GM21717 (cell line): Measurements from ENCODE around the gene ALOX5.

Experiments used
- ATAC-seq: cut with Tn5 transposase; IDR thresholded peaks from one replicate; pipeline ENCODE4 v1.9.1; 2021; ENCODE audit warnings: mild to moderate bottlenecking, moderate library complexity; ENCODE audit not compliant: unreplicated experiment

ALOX5 gene

DNA sequence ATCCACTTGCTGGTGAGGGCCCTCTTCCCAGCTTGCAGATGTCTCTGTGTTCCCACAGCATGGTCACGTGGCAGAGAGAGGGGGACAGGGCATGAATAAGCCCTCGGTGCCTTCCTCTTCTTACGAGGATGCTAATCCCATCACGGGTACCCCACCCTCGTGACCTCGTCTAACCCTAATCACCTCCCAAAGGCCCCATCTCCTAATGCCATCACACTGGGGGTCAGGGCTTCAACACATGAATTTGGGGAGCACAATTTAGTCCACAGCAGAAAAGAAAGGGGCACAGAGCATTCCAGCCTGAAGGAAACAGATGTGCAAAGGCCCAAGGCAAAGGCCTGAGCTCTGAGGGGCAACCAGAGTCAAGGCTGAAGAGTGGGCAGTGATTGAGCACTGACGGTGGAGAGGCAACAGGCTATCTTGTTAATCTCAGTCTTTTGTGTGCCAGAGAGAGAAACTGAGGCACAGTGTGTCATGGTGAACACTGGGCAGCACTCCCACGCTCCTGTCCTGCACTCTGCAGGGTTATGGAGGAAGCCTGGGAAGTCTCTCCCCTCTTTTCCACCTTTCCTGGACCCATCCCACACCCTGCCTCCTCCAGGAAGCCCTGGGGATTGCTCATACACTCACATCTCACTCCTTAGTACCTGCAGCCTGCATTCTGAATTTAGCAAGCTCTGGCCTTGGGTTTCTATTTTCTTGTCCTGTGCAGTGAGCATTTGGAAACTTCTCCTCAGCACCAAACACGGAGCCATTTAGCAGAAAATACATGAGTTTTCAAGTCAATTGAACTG lies 49.0 kb downstream of the ALOX5 start:
- no peak for ATAC-seq

DNA sequence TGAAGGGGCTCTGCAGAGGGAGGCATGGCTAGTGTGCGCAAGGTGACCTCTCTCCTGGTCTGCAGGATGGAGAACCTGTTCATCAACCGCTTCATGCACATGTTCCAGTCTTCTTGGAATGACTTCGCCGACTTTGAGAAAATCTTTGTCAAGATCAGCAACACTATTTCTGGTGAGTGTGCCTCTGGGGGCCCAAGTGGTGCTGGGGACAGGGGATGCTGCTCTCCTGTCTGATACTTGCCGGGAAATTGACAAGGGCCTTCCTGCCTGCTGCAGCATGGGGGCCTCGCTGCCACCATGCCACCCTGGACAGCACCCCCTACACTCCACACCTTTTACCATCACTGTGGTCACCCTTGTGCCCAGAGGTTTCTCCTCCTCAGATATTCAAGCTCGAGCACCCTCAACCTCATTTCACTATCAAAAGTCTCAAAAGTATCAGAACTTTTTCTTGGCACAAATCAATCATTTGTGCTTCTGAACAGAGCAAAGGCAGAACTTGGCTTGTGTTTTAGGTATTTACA lies 50.0 kb downstream of the ALOX5 start:
- ATAC-seq = no peak

DNA sequence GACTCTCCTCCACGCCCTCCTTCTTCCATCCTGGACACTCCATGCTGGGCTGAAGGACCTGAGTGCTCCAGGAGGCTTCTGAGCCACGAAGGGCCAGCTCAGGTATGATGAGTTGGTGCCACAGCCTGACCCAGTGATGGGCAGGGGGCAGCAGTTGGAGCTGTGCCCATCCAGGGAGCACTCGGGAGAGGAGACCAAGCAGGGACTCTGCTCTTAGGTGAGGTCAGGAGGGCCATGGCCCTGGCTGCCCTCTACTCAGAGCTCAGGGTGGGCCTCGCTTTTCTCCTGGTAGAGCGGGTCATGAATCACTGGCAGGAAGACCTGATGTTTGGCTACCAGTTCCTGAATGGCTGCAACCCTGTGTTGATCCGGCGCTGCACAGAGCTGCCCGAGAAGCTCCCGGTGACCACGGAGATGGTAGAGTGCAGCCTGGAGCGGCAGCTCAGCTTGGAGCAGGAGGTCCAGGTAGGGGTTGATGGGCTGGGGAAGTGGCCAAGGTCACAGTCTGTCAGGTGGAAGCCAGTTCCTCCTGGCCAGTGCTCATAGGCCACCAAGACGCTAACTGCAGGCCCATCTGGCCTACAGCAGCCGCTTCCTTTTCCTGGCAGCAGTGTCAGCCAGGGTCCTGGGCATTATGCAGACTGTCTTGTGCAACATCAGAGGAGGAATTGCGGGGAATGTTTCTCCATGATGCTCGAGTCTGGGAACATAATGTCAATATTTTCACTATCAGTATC lies 50.8 kb downstream of the ALOX5 start:
- no peak for ATAC-seq

DNA sequence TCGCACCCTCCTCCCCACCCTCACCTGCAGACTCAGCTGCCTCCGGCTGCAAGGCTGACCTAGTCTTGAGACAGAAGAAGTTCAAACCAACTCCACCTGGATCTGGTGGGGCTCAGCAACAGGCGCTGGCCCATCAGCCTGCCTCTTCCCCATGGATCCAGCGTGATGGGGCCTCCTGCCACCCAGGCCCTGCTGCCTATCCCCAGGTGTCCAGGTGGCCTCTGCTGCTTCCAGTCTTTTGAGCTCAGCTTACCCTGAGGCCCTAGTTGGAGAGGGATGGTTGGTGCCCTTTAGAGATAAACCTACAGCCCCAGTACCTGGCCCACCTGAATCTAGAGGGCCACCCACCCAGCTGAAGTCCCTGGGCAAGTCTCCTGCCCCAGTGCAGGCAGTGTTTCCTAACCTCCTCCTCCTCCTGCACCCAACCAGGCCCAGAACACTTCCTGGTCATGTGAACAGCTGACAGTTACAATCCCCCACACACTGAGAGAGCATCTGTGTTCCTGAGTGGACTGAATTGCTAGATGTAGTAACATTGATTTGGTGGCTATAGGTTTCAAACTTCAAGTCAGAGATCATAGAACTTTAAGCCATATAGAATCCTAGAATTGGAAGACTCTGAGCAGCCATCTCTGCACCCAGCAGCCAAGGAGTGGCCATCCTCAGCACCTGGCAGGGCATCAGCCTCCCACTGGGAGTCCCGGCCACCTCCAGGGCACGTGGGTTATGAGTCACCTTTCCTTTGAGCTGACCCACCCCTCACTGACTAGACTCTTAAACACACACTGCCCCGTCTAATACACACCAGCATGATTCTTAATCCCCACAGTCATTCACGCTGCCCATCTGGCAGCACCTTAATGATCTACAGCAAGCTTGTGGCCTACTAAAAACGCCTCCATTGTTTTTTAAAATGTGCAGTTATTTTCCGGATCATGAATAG lies 51.9 kb downstream of the ALOX5 start:
- ATAC-seq = no peak

DNA sequence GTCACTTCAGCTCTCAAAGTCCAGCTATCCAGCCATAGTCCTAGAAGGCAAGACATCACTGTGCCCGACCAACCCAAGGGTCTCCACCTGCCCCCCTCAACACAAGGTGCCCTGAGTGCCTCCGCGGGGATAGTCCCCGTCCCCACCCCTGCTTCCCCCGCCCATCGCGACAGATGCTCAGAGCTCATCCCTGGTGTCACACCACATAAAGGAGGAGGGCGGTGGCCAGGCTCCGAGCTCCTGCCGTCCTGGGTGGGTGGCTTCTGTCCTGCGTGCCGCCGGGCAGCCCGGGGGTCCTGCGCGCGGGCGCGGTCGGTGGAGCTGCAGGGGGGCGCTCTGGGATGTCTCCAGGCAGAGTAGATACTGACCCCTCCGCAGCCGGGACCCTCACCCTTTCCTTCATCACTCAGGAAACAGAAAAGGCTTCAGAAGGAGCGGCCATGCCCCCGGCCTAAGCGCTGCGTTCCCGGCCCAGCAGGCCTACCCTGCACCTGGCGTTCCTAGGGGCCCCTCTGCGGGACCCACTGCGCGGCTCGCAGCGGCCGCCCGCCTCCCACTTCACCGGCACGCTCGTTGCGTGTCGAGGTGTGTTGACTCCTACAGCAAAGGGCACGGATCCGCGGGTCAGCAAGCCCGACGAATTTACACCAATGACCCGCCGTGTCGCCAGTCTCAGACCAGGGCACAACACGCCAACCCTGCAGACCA lies 53.4 kb downstream of the ALOX5 start:
- no peak for ATAC-seq

DNA sequence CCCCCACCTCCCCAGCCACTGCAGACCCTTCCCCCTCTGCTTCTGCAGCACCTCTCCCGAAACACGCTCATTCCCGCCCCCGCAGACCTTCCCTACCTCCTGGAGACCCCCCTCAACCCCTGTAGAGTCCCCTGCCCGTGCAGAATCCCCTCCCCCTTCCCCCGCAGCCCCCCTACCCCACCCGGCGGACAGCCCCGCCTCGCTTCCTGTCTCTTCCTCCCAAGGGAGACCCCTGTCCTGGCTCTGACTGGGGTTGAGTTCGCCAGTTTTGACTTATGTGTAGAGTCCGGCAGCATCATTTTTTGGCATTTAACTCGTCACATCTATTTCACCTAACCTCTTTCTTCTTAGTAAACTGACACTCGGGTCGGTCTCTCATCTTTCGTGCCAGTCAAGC lies 54.0 kb downstream of the ALOX5 start:
- no peak for ATAC-seq

DNA sequence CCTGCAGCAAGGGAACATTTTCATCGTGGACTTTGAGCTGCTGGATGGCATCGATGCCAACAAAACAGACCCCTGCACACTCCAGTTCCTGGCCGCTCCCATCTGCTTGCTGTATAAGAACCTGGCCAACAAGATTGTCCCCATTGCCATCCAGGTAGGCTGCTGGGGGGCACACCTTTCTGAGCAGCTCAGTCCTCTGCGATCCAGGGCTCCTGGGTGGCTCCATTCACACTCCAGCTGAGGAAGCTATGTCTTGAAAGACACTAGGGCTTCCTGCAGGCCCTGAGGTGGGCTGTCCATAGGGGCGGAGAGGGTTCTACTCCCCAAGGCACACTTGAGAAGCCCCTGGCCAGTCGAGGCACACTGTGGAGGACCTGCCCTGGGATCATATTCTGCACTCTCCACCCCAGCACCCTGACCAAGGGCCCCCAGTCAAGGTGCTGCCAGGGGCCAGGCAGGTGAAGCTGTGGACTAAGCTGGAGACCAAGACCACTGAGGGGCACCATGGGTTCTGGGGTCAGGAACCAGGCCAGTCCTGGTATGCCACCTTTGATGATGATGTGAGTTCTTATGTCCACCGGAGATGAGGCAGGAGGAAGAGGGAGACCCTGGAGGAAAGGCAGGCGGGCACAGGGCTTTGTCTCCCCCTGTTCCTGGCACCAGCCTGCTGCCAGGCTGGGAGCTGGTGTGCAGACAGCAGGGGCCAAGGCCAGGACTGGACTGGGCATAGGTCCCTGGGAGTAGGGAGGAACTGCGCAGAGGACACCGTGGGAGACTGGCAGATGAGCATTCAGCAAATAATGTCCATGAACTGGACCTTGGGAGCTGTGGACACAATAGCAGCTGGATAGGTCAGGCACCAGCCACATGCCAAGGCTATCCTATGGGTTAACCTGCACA lies 54.8 kb downstream of the ALOX5 start:
- ATAC-seq = no peak

DNA sequence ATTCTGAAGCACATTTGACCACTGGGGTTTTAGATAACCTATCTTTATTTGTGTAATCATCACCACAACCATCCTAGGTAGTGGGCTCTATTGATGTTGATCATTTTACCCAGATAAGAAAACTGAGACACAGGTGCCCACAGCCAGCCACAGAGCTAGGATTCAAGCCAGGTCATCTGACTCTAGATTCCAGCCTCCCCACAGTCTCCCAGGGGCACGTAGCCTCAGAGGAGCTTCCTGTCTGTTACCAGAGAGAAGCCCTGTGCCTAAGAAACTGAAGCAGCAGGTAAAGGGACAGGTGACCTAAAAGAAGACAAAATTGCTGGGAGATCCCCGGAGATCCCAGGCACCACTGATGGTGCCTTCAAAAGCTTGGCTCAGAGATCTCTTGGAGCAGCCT lies 55.8 kb downstream of the ALOX5 start:
- ATAC-seq = no peak

DNA sequence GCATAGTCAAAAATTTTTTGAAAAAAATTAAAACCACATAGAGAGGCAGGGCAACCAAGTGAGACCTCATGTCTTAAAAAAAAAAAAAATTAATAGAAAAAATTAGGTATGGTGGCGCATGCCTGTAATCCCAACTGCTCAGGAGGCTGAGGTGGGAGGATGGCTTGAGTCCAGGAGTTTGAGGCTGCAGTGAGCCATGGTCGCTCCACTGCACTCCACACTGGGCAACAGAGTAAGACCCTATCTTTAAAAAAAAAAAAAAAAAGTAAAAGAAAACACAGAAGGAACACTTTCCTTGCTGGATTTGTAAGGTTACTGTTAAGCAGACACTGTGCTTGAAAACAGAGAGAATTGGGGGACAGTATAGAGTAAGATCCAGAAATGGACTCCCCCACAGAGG lies 58.1 kb downstream of the ALOX5 start:
- ATAC-seq = no peak

DNA sequence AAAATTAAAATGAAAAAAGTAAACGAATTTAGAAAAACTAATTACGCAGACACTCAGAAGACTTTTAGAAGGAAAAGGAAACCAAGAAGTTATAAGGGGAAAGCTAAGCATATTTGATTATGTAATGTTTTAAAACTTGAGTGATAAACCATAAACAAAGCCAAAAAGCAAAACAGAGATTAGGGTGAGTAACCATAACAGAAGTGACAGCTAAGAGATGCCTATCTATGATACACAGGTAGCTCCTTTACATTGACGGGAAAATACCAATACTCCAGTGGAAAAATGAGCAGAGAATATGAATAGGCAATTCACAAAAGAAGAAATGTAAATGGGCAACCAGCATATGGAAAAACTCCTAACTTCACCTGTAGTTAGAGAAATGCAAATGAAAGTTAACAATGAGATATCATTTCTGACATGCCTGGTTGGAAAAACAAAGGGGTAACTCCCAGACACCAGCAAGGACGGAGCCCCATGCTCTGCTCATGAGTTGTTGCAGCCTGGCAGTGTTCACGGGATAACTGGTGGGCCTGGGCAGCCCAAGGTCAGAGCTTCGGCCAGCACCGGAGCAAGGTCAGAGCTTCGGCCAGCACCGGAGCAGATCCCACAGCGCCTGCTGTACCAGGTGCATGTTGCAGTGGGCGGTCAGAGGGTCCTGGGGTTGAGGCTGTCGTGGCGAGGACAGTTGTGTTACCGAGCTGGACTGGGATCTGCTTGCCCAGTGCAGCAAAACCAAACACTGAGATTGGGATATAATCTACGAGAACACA lies 58.9 kb downstream of the ALOX5 start:
- no peak for ATAC-seq

DNA sequence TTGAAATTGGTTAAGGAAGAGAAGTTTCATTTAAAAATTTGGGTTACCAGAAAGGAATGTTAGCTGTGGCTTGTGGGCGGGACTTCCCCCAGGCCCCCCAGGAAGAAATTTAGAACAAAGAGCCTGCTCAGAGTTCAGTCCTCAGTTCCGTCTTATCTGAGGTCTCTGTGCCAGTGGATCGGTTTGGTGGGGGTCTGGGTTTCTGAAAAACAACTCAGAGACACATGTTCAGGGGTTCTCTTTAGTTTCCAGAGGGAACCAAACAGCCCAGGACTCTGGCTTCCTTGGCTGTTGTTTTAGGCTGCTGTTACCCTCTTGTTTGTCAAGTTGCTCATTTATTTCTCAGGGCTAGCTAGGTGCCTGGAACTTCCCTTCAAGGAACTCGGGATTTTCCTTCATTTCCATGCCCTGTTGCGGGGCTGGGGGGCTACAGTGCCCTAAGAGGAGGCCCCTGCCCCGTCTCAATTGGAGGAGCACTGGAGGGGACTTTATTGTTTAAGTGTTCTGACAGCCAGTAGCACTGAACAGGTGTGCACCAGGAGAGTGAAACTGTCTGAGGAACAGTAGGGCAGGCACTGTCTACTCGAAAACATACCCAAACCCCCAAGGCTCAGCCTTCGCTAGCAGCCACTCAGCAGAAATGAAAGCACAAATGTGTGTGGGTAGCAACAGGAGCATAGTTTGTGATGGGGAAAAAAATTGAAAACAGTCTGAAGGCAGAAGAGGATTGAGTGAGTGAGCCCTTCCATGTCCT lies 59.9 kb downstream of the ALOX5 start:
- ATAC-seq = peak; percentile 96

DNA sequence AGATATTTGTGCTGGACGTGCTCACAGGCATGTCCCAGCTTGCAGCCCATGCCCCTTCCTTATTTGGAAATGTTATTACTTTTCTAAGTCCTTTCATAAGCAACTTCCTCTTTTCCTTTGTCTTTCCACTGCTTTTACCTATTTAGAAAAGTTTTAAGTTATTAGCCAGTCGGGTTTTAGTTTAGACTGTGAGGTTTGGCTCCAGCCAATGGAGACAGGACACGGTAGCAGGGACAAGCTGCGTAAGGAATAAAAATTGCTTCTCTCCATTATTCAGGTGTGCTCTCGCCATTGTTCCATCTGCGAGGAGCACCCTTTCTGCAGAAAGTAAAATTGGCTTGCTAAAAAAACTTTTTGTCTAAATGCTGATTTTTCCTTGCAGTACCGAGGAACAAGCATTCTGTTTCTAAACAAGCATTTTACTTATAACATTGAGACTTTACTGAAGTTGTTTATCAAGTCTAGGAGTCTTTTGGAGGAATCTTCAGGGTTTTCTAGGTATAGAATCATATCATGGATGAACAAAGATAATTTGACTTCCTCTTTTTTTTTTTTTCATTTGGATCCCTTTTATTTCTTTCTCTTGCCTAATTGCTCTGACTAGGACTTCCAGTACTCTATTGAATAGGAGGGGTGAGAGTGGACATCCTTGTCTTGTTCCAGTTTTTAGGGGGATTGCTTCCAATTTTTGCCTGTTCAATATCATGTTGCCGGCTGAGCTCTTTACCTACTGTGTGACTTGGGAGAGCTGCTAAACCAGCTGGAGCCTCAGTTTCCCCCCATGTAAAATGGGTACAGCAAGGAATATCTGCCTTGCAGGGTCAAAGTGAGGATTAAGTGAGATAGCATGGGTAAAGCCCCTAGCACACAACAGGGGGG lies 63.8 kb downstream of the ALOX5 start:
- no peak for ATAC-seq

DNA sequence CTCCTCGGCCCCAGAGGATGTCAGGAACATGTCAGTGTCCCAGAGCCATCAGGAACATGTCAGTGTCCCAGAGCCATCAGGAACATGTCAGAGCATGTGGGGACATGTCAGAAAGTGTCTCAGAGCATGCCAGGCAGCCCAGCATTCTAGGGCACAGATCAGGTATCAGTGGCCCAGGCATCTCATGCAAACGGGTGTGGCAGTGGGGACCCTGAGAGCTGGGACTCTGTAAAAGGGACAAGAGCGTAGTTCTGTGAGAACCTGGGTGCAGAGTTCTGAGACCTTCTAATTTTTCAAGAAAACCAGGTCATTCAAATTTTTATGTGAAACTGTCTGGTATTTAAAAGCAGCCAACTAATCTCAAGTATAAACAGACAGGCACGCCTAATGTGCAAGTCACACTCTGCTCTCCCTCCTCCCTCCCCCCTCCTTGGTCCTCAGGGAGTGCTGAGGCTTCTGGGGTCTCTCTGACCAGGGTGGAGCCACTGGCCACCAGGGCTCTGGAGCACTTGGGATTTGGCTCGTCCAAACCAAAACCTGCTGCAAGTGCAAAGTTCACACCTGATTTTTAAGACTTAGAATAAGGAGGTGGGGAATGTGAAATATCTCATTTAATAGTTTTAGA lies 64.6 kb downstream of the ALOX5 start:
- ATAC-seq = no peak

DNA sequence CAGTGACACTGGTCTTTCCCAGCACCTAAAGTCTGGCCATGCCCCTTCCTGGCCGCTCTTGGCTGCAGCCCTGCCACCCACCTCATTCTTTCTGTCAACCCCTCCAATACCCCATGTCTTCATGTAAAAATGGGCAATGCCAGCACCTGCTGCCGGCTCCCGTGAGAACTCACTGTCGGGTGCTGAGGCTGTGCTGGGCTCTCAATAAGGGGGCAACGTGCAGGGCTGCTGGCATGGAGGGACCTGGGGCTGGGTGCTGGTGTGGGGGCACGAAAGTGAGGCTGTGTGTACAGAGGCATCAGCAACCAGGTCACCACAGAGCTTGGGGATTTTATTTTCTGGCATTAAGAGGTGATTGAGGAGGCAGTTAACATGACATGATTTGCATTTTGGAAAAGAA lies 65.3 kb downstream of the ALOX5 start:
- ATAC-seq = no peak

DNA sequence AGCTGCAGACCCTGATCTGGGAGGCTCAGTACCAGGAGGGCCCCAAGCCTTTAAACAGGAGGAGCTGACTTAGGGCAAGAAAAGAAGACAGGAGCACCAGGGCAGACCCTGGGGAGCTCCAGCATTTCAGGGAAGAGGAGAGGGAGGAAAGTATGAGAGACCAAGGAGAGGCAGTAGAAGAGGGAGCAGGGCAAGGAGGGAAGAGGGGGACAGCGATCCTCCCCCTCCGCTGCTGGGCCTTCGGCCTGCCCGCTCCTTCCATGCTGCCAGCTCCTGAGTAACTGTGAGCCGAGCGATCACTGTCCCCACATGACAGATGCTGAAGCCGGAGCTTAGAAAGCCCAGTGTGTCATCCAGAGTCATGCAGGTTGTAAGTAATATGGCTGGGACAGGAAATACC lies 65.9 kb downstream of the ALOX5 start:
- no peak for ATAC-seq

DNA sequence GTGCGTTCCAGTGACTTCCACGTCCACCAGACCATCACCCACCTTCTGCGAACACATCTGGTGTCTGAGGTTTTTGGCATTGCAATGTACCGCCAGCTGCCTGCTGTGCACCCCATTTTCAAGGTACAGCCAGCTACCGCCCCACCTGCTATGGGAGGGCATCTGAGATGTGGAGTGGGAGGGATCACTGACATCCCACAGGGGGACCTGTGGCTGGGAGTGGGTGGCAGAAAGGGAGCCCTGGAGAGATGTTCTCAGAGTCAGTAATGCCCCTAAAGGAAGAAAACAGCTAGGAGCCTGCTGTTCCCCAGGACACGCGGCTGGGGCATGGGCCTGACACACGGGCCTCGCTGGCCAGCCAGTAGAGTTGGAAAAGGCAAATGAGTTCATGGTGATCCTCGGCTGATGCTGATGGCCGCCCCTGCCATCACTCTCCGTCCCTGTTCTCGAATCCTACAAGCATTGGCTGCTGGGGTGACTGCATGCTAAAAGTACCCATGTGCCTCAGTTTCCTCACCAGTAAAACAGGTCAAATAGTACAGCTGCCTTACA lies 66.6 kb downstream of the ALOX5 start:
- no peak for ATAC-seq
